Fibroblast of lung (primary cell): ENCODE measurements around the gene SPATA17. TPM values are rescaled to one million over a fixed set of nuclear protein-coding genes. Genes with fewer than 3 reads are reported as not detected.

Experiments used
- DNase-seq, 2 donors: peaks; one replicate each; pipeline versions ENCODE4 v3.0.0 to v3.0.0-alpha.2; 2010; ENCODE audit warnings: low read depth in 2 of 2
- H2AFZ ChIP-seq: 2 replicates; pipeline ENCODE4 v1.5.1; 2012; ENCODE audit warnings: low read length, control low read depth, inconsistent platforms
- H3K27ac ChIP-seq: 2 replicates; pipeline ENCODE4 v1.5.1; 2011; ENCODE audit warnings: low read length, control low read depth; ENCODE audit not compliant: insufficient read depth
- H3K27me3 ChIP-seq: 2 replicates; pipeline ENCODE4 v1.5.1; 2011; ENCODE audit warnings: mild to moderate bottlenecking, low read length; ENCODE audit not compliant: control insufficient read depth, insufficient read depth
- H3K36me3 ChIP-seq: 2 replicates; pipeline ENCODE4 v1.5.1; 2011; ENCODE audit warnings: low read length; ENCODE audit not compliant: control insufficient read depth, insufficient read depth
- H3K4me1 ChIP-seq: 2 replicates; pipeline ENCODE4 v1.5.1; 2011; ENCODE audit warnings: low read length; ENCODE audit not compliant: control insufficient read depth, insufficient read depth; ENCODE audit errors: extremely low read depth
- H3K4me2 ChIP-seq: 2 replicates; pipeline ENCODE4 v1.5.1; 2011; ENCODE audit warnings: low read length, control low read depth; ENCODE audit not compliant: insufficient read depth; ENCODE audit errors: extremely low read depth
- H3K4me3 ChIP-seq, 4 experiments: fragments of 200-600 bp in 1 of 4; sonication (generic) in 1 of 4; replicated peaks in 1 of 4; 2 replicates each; pipeline ENCODE4 v1.5.1; 2011 to 2016; ENCODE audit warnings: low read length in 4 of 4, low read depth in 3 of 4, mild to moderate bottlenecking in 3 of 4, control low read depth in 2 of 4, inconsistent platforms in 1 of 4, mixed read lengths in 1 of 4; ENCODE audit not compliant: insufficient read depth in 1 of 4; ENCODE audit errors: control extremely low read depth in 1 of 4
- H3K79me2 ChIP-seq: 2 replicates; pipeline ENCODE4 v1.5.1; 2012; ENCODE audit warnings: mild to moderate bottlenecking, low read length, inconsistent platforms; ENCODE audit not compliant: control insufficient read depth, insufficient read depth
- H3K9ac ChIP-seq: 2 replicates; pipeline ENCODE4 v1.5.1; 2011; ENCODE audit warnings: mild to moderate bottlenecking, low read length, control low read depth; ENCODE audit not compliant: insufficient read depth
- H3K9me3 ChIP-seq: 2 replicates; pipeline ENCODE4 v1.5.1; 2012; ENCODE audit warnings: low read depth, low read length; ENCODE audit not compliant: control insufficient read depth, insufficient read depth
- H4K20me1 ChIP-seq: 2 replicates; pipeline ENCODE4 v1.5.1; 2011; ENCODE audit warnings: low read length; ENCODE audit not compliant: control insufficient read depth, insufficient read depth; ENCODE audit errors: extremely low read depth
- EZH2 ChIP-seq: IDR thresholded peaks from 2 replicates; pipeline ENCODE4 v1.5.1; 2012; ENCODE audit warnings: low read length, control low read depth, mild to moderate bottlenecking; ENCODE audit errors: missing control alignments
- polyA plus RNA-seq, 2 donors: library from polyadenylated mRNA; depleted of rRNA in 1 of 2; stranded (reverse) in 1 of 2; unstranded in 1 of 2; fragments of >200 nt; gene quantifications; 2 replicates each; pipeline ENCODE4 v1.2.1, GENCODE V29; 2011 to 2012; ENCODE audit warnings: missing spikeins in 1 of 2
- total RNA-seq: library from RNA; depleted of rRNA; stranded (reverse); fragments of >200 nt; gene quantifications from 2 replicates; pipeline ENCODE4 v1.2.1, GENCODE V29; 2014
- TF ChIP-seq, protein P1 (sequence below), 2 donors: IDR thresholded peaks in 1 of 2; conservative IDR thresholded peaks in 1 of 2; 1 replicate in 1 of 2; 2 replicates in 1 of 2; pipeline ENCODE4 v1.5.1; 2011 to 2012; ENCODE audit warnings: low read length in 2 of 2, control low read depth in 1 of 2, inconsistent platforms in 1 of 2, low read depth in 1 of 2, mild to moderate bottlenecking in 1 of 2

The SPATA17 gene
- total and polyA plus RNA-seq, 2 donors (not counting 1 experiment from before 2014, with no cell fraction given) = 0.18 to 0.50 TPM

DNA sequence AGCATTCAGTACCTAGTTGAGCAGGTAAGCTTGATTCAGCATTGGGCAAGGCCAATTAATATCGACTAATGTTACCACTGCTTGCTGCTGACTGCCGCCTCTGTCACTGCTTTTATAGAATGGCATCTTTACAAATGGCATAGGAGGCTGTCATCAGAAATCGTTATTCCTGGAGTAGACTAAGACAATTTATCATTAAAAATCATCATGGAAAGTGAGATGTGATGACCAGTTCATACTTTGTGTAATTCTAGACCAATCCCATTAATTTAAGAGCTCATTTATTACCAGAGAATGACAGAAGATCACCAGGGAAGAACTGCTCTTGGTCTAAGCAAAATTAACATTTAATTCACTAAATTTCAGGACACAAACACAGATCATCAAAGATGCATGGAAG, 254.0 kb downstream of the SPATA17 start:
- H3K27ac ChIP-seq = no peak overlapping the region
- H3K79me2 ChIP-seq = no peaks in the 10 kb centered on the region
- DNase-seq = no peak
- no peaks in the 10 kb centered on the region for H3K36me3 ChIP-seq
- no peak overlapping the region for H3K9ac ChIP-seq
- TF ChIP-seq, protein P1, sequence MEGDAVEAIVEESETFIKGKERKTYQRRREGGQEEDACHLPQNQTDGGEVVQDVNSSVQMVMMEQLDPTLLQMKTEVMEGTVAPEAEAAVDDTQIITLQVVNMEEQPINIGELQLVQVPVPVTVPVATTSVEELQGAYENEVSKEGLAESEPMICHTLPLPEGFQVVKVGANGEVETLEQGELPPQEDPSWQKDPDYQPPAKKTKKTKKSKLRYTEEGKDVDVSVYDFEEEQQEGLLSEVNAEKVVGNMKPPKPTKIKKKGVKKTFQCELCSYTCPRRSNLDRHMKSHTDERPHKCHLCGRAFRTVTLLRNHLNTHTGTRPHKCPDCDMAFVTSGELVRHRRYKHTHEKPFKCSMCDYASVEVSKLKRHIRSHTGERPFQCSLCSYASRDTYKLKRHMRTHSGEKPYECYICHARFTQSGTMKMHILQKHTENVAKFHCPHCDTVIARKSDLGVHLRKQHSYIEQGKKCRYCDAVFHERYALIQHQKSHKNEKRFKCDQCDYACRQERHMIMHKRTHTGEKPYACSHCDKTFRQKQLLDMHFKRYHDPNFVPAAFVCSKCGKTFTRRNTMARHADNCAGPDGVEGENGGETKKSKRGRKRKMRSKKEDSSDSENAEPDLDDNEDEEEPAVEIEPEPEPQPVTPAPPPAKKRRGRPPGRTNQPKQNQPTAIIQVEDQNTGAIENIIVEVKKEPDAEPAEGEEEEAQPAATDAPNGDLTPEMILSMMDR (conservative IDR thresholded peaks at IDR 0.05 in 1 of 2, IDR thresholded peaks at IDR 0.05 in 1 of 2; ENCODE audit: low read depth in 1 of 2, low read length in 2 of 2) = no peak
- no peak for TF ChIP-seq EZH2
- no peaks in the 10 kb centered on the region for H3K27me3 ChIP-seq
- H2AFZ ChIP-seq = no peak overlapping the region
- no peaks in the 10 kb centered on the region for H4K20me1 ChIP-seq
- no peaks in the 10 kb centered on the region for H3K9me3 ChIP-seq
- H3K4me1 ChIP-seq = no peaks in the 10 kb centered on the region
- no peak overlapping the region for H3K4me3 ChIP-seq
- H3K4me2 ChIP-seq = no peak overlapping the region

DNA sequence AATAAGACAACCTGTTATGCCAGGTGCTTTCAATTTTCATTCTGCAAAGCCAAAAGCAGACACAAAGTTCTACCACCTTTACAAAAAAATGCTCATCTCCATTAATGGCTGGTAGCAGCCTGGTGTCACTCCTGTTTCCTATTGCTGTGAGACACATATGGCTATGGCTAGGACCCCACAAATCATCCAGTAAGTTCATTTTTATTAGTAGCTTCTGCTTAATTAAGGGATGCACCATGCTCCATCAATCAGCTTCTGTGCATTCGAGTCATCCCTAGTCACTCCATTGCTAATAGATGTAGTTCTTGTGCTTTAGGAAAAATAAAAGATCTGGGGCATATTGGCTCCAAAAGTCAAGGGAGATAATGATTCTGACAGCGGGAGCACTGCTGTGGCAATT, 257.2 kb downstream of the SPATA17 start:
- Histone ChIP-seq H3K9me3 (no peaks in the 10 kb centered on the region), H3K27ac (no peak overlapping the region), H3K27me3 (no peaks in the 10 kb centered on the region), H3K4me1 (no peaks in the 10 kb centered on the region), H3K4me2 (no peak overlapping the region), H3K36me3 (no peaks in the 10 kb centered on the region), H3K9ac (no peak overlapping the region), H2AFZ (no peak overlapping the region), H3K79me2 (no peaks in the 10 kb centered on the region), H4K20me1 (no peaks in the 10 kb centered on the region), H3K4me3 (no peak overlapping the region)
- TF ChIP-seq EZH2 = no peak
- TF ChIP-seq, protein P1 (conservative IDR thresholded peaks at IDR 0.05 in 1 of 2, IDR thresholded peaks at IDR 0.05 in 1 of 2; ENCODE audit: low read depth in 1 of 2, low read length in 2 of 2) = no peak
- no peak for DNase-seq

DNA sequence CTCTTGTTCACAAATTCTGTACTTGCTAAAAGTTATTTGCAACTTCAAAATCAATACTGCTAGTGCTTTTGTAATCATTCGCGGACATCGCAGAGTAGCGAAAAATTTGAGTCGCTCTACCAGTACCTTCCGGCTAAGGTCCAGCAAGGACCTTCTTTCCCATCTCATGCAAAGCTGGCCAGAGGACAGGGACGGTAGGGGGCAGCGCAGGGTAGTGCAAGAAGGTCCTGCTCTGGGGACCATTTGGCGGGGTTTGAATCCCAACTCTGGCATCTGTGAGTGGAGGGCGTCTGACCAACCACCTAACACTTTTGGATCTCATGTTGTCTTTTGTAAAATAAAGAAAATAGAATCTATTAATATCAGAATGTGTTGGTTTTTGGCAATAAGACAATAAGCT, 258.3 kb downstream of the SPATA17 start:
- no peak overlapping the region for H3K4me2 ChIP-seq
- no peaks in the 10 kb centered on the region for H3K27me3 ChIP-seq
- DNase-seq = peak in 1 of 2 donors; percentile 20
- no peaks in the 10 kb centered on the region for H3K79me2 ChIP-seq
- H3K36me3 ChIP-seq = no peaks in the 10 kb centered on the region
- H3K4me3 ChIP-seq = no peak overlapping the region
- H4K20me1 ChIP-seq = no peaks in the 10 kb centered on the region
- H3K4me1 ChIP-seq = no peaks in the 10 kb centered on the region
- H2AFZ ChIP-seq = no peak overlapping the region
- no peaks in the 10 kb centered on the region for H3K9me3 ChIP-seq
- no peak for TF ChIP-seq EZH2
- TF ChIP-seq, protein P1 (conservative IDR thresholded peaks at IDR 0.05 in 1 of 2, IDR thresholded peaks at IDR 0.05 in 1 of 2; ENCODE audit: low read depth in 1 of 2, low read length in 2 of 2) = peak in 1 of 2 donors; percentile 51
- no peak overlapping the region for H3K27ac ChIP-seq
- H3K9ac ChIP-seq = no peak overlapping the region
